Astrocyte (in vitro differentiated cells and primary cell): ENCODE measurements around the gene NAT14. TPM values are rescaled to one million over a fixed set of nuclear protein-coding genes. Genes with fewer than 3 reads are reported as not detected.

Source experiments
- DNase-seq: peaks from one replicate; pipeline ENCODE4 v3.0.0-alpha.2; 2010; ENCODE audit warnings: low read depth
- FAIRE-seq: peaks from 2 replicates; lab custom pipeline; 2011; peaks lifted over from hg19 to GRCh38; lab: Jason Lieb, UNC
- H2AFZ ChIP-seq: 2 replicates; pipeline ENCODE4 v1.6.0; 2012; ENCODE audit warnings: low read depth, low read length, inconsistent platforms
- H3K27ac ChIP-seq: 2 replicates; pipeline ENCODE4 v1.5.1; 2011; ENCODE audit warnings: low read depth, low read length, inconsistent platforms
- H3K27me3 ChIP-seq: 2 replicates; pipeline ENCODE4 v1.6.0; 2011; ENCODE audit warnings: low read length, inconsistent platforms; ENCODE audit not compliant: insufficient read depth
- H3K36me3 ChIP-seq: 2 replicates; pipeline ENCODE4 v1.5.1; 2011; ENCODE audit warnings: low read length, inconsistent platforms; ENCODE audit not compliant: insufficient read depth
- H3K4me1 ChIP-seq: 2 replicates; pipeline ENCODE4 v1.5.1; 2011; ENCODE audit warnings: low read length, inconsistent platforms; ENCODE audit not compliant: insufficient read depth
- H3K4me2 ChIP-seq: 2 replicates; pipeline ENCODE4 v1.6.0; 2012; ENCODE audit warnings: low read length, inconsistent platforms
- H3K4me3 ChIP-seq: 2 replicates; pipeline ENCODE4 v1.5.1; 2011; ENCODE audit warnings: low read depth, mild to moderate bottlenecking, low read length, inconsistent platforms; ENCODE audit not compliant: insufficient read depth
- H3K79me2 ChIP-seq: 2 replicates; pipeline ENCODE4 v1.6.0; 2012; ENCODE audit warnings: mild to moderate bottlenecking, low read length, inconsistent platforms; ENCODE audit not compliant: insufficient read depth
- H3K9ac ChIP-seq: 2 replicates; pipeline ENCODE4 v1.6.0; 2012; ENCODE audit warnings: mild to moderate bottlenecking, low read length, inconsistent platforms
- H3K9me3 ChIP-seq: 2 replicates; pipeline ENCODE4 v1.5.1; 2012; ENCODE audit warnings: low read depth, mild to moderate bottlenecking, low read length, inconsistent platforms; ENCODE audit not compliant: insufficient read depth
- H4K20me1 ChIP-seq: 2 replicates; pipeline ENCODE4 v1.6.0; 2012; ENCODE audit warnings: low read length, inconsistent platforms; ENCODE audit not compliant: insufficient read depth
- H3K27ac Mint-ChIP-seq: one replicate; pipeline ENCODE4 v1.8.0; 2021; ENCODE audit warnings: mild to moderate bottlenecking, mixed read lengths; ENCODE audit not compliant: unreplicated experiment
- H3K27me3 Mint-ChIP-seq: one replicate; pipeline ENCODE4 v1.8.0; 2021; ENCODE audit warnings: low read depth, mixed read lengths; ENCODE audit not compliant: unreplicated experiment
- H3K36me3 Mint-ChIP-seq: one replicate; pipeline ENCODE4 v1.8.0; 2021; ENCODE audit warnings: low read depth, mixed read lengths; ENCODE audit not compliant: unreplicated experiment
- H3K4me1 Mint-ChIP-seq: one replicate; pipeline ENCODE4 v1.8.0; 2021; ENCODE audit warnings: low read depth, mixed read lengths; ENCODE audit not compliant: unreplicated experiment
- H3K4me3 Mint-ChIP-seq: one replicate; pipeline ENCODE4 v1.8.0; 2021; ENCODE audit warnings: mild to moderate bottlenecking, moderate library complexity, mixed read lengths; ENCODE audit not compliant: unreplicated experiment
- H3K9me3 Mint-ChIP-seq: one replicate; pipeline ENCODE4 v1.8.0; 2021; ENCODE audit warnings: mild to moderate bottlenecking, mixed read lengths; ENCODE audit not compliant: unreplicated experiment
- EZH2 ChIP-seq: IDR thresholded peaks from 2 replicates; pipeline ENCODE4 v1.6.1; 2012; ENCODE audit warnings: mild to moderate bottlenecking, low read length, inconsistent platforms; ENCODE audit not compliant: insufficient read depth
- total RNA-seq: library from RNA; stranded (reverse); gene quantifications from 2 replicates; pipeline ENCODE4 v1.2.1, GENCODE V29; 2021
- TF ChIP-seq, protein P1 (sequence below): IDR thresholded peaks from 2 replicates; pipeline ENCODE4 v1.5.1; 2011; ENCODE audit warnings: low read depth, mild to moderate bottlenecking, inconsistent platforms, low read length, moderate library complexity; ENCODE audit not compliant: insufficient read depth

Gene NAT14
- total RNA-seq, 1 donor from 2014 or later = 71.2 TPM

DNA sequence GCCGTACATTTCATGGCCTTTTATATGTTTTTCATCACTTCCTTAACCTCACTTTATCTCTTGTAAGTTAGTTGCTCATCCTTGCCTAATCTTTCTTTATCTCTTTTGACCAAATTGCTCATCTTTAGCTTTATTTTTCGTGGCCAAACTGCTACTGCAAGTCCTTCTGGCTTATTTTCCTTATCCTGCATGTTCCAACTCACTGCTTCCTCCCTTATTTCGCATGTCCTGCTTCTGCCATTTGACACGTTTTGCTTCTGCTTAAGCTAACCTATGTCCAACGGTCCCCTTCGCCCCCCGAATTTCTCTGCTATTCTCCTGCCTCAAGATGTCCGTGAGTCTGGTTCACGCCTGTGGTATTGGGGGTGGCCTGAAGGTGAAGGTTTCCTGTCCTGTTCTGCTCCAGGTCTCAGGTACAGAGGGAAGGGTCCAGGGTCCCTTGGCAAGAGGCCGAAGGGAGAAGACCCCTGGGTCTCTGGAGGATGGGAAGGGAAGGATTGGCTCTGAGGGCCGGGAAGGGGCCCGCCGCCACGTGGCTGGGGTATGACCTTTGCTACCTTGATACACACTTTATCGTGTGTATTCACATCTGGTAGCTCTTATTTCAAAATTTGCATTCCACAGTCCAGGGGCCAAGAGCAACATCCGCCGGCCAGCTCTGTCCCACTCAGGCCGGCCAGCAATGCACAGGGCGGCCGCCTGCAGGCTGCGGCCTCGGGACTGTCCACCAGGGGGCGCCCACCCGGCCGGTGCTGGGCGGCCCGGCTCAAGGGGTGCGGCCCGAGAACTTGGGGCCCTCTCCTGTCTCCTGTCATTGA lies 17.5 kb upstream of the NAT14 start:
- TF ChIP-seq EZH2 = no peak
- TF ChIP-seq, protein P1, sequence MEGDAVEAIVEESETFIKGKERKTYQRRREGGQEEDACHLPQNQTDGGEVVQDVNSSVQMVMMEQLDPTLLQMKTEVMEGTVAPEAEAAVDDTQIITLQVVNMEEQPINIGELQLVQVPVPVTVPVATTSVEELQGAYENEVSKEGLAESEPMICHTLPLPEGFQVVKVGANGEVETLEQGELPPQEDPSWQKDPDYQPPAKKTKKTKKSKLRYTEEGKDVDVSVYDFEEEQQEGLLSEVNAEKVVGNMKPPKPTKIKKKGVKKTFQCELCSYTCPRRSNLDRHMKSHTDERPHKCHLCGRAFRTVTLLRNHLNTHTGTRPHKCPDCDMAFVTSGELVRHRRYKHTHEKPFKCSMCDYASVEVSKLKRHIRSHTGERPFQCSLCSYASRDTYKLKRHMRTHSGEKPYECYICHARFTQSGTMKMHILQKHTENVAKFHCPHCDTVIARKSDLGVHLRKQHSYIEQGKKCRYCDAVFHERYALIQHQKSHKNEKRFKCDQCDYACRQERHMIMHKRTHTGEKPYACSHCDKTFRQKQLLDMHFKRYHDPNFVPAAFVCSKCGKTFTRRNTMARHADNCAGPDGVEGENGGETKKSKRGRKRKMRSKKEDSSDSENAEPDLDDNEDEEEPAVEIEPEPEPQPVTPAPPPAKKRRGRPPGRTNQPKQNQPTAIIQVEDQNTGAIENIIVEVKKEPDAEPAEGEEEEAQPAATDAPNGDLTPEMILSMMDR = peak; percentile 75
- DNase-seq = no peak
- Histone ChIP-seq H3K9ac (no peak overlapping the region), H4K20me1 (no peaks in the 10 kb centered on the region), H3K27me3 (peaks cover 2% of the 10 kb centered on the region), H3K27ac (no peak overlapping the region), H2AFZ (peak overlapping the region; percentile 43), H3K36me3 (no peaks in the 10 kb centered on the region), H3K9me3 (no peaks in the 10 kb centered on the region), H3K79me2 (no peaks in the 10 kb centered on the region), H3K4me2 (peak overlapping the region; percentile 70), H3K4me1 (peaks cover 3% of the 10 kb centered on the region), H3K4me3 (no peak overlapping the region)
- peaks cover 5% of the 10 kb centered on the region for H3K4me1 Mint-ChIP-seq
- peaks cover 4% of the 10 kb centered on the region for H3K27me3 Mint-ChIP-seq
- H3K4me3 Mint-ChIP-seq = peak overlapping the region; percentile 66
- no peak for FAIRE-seq
- H3K36me3 Mint-ChIP-seq = no peaks in the 10 kb centered on the region
- H3K27ac Mint-ChIP-seq = no peak overlapping the region
- H3K9me3 Mint-ChIP-seq = no peaks in the 10 kb centered on the region

DNA sequence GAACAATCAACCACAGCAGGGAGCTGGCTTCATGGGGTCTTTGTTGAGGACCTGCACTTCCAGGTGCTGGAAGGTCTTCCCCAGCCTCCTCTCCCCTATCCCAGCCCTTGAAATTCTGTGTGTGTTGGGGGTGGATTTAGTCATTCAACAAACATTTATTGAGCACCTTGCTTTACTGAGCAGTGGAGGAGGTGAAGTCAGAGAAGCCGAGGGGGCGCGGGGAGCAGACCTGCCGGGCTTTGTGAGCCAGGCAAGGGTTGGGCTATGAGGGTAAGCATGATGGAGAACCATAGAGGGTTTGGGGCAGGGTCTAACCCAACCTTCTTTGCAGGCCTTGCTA lies 17.0 kb upstream of the NAT14 start:
- Mint-ChIP-seq H3K27me3 (peaks cover 4% of the 10 kb centered on the region), H3K4me3 (peak overlapping the region; percentile 66), H3K36me3 (no peaks in the 10 kb centered on the region), H3K27ac (no peak overlapping the region), H3K4me1 (peaks cover 5% of the 10 kb centered on the region), H3K9me3 (no peaks in the 10 kb centered on the region)
- Histone ChIP-seq H3K9me3 (no peaks in the 10 kb centered on the region), H3K4me2 (peak overlapping the region; percentile 70), H2AFZ (peak overlapping the region; percentile 43), H3K79me2 (no peaks in the 10 kb centered on the region), H3K4me3 (no peak overlapping the region), H3K27me3 (peaks cover 2% of the 10 kb centered on the region), H3K27ac (no peak overlapping the region), H3K36me3 (no peaks in the 10 kb centered on the region), H3K9ac (no peak overlapping the region), H4K20me1 (no peaks in the 10 kb centered on the region), H3K4me1 (peaks cover 9% of the 10 kb centered on the region)
- TF ChIP-seq EZH2 = no peak
- TF ChIP-seq, protein P1 = peak; percentile 1
- no peak for DNase-seq
- no peak for FAIRE-seq

DNA sequence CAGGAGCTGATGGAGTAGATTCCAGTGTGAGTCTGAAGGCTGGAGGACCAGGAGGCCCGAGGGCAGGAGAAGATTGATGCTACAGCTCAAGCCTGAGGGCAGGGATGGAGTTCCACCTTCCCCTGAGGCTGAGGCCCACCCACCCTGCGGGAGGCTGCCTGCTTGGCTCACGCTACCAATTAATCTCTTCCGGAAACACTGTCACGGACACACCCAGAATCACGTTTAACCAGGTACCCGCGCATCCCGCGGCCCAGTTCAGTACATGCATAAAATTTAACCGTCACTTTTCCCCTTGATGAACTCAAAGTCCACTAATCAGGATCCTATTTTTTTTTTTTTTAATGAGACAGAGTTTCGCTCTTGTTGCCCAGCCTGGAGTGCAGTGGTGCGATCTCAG lies 13.7 kb upstream of the NAT14 start:
- Histone ChIP-seq H3K4me3 (no peak overlapping the region), H3K27ac (no peak overlapping the region), H3K4me1 (peaks cover 33% of the 10 kb centered on the region), H3K27me3 (no peaks in the 10 kb centered on the region), H3K9me3 (no peaks in the 10 kb centered on the region), H4K20me1 (no peaks in the 10 kb centered on the region), H3K4me2 (no peak overlapping the region), H3K79me2 (no peaks in the 10 kb centered on the region), H2AFZ (no peak overlapping the region), H3K36me3 (no peaks in the 10 kb centered on the region), H3K9ac (no peak overlapping the region)
- H3K27me3 Mint-ChIP-seq = no peaks in the 10 kb centered on the region
- DNase-seq (no peak), FAIRE-seq (no peak)
- peaks cover 3% of the 10 kb centered on the region for H3K4me1 Mint-ChIP-seq
- no peak for TF ChIP-seq EZH2
- TF ChIP-seq, protein P1 = no peak
- H3K9me3 Mint-ChIP-seq = no peaks in the 10 kb centered on the region
- no peaks in the 10 kb centered on the region for H3K36me3 Mint-ChIP-seq
- no peak overlapping the region for H3K4me3 Mint-ChIP-seq
- H3K27ac Mint-ChIP-seq = peak overlapping the region; percentile 81
